ENCODE data around the gene HES1.

- TF ChIP-seq CTCF (IDR thresholded peaks at IDR 0.05) = no peak
- TF ChIP-seq POLR2A (IDR thresholded peaks at IDR 0.05) = no peak
- no peak for TF ChIP-seq POLR2AphosphoS5 (IDR thresholded peaks at IDR 0.05)
These were observed 31.7 kb downstream of the HES1 start for GRCh38 chr3:194167480-194168282.
